HL-60 (cell line): ENCODE measurements around the gene AFAP1L2.

Experiments used
- DNase-seq, 2 experiments: peaks; one replicate each; pipeline ENCODE4 v3.0.0-alpha.2; 2010 to 2020; ENCODE audit warnings: low read depth in 1 of 2, low spot score in 1 of 2
- H3K27ac ChIP-seq: fragments of 250-450 bp; sonication (Bioruptor Pico); replicated peaks from 2 replicates; pipeline ENCODE4 v1.5.1; 2020; ENCODE audit warnings: mild to moderate bottlenecking, moderate library complexity
- H3K27me3 ChIP-seq: fragments of 250-450 bp; sonication (Bioruptor Pico); 2 replicates; pipeline ENCODE4 v1.5.1; 2021; ENCODE audit warnings: mild to moderate bottlenecking, moderate library complexity; ENCODE audit not compliant: insufficient read depth, poor library complexity, severe bottlenecking
- H3K4me3 ChIP-seq: replicated peaks from 2 replicates; pipeline ENCODE4 v1.5.1; 2011; ENCODE audit warnings: mild to moderate bottlenecking, control low read depth, low read length; ENCODE audit not compliant: insufficient read depth
- CTCF ChIP-seq: IDR thresholded peaks from one replicate; pipeline ENCODE4 v1.5.1; 2011; ENCODE audit warnings: low read length, control low read depth, inconsistent platforms; ENCODE audit not compliant: insufficient read depth
- GABPA ChIP-seq: IDR thresholded peaks from 2 replicates; pipeline ENCODE4 v1.6.1; 2012; ENCODE audit warnings: low read depth
- POLR2AphosphoS5 ChIP-seq: IDR thresholded peaks from 2 replicates; pipeline ENCODE4 v1.6.1; 2012; ENCODE audit warnings: low read depth
- REST ChIP-seq: IDR thresholded peaks from 2 replicates; pipeline ENCODE4 v1.6.1; 2012; ENCODE audit warnings: low read depth; ENCODE audit not compliant: insufficient replicate concordance
- SPI1 ChIP-seq: IDR thresholded peaks from 2 replicates; pipeline ENCODE4 v1.6.1; 2012; ENCODE audit warnings: low read depth, mild to moderate bottlenecking, borderline replicate concordance

The AFAP1L2 gene

GRCh38 chr10:114426476-114426875, 22.2 kb upstream of the AFAP1L2 start:
- Histone ChIP-seq H3K27me3 (peaks cover 2% of the 10 kb centered on the region), H3K4me3 (no peak overlapping the region), H3K27ac (no peak overlapping the region)
- no peak for DNase-seq
- TF ChIP-seq SPI1 (no peak), POLR2AphosphoS5 (no peak), CTCF (no peak), GABPA (no peak), REST (no peak)

GRCh38 chr10:114420811-114421485, 16.6 kb upstream of the AFAP1L2 start:
- no peak overlapping the region for H3K4me3 ChIP-seq
- no peak for TF ChIP-seq CTCF
- TF ChIP-seq SPI1, result no peak
- no peak for TF ChIP-seq POLR2AphosphoS5
- TF ChIP-seq REST, result no peak
- no peak for TF ChIP-seq GABPA
- no peak overlapping the region for H3K27ac ChIP-seq
- peaks cover 2% of the 10 kb centered on the region for H3K27me3 ChIP-seq
- DNase-seq, result no peak

- no peak for DNase-seq
- TF ChIP-seq POLR2AphosphoS5 (no peak), CTCF (no peak), SPI1 (no peak), GABPA (no peak), REST (no peak)
- Histone ChIP-seq H3K4me3 (no peak overlapping the region), H3K27ac (no peak overlapping the region), H3K27me3 (no peaks in the 10 kb centered on the region)
Observed at GRCh38 chr10:114418109-114418508, 13.8 kb upstream of the AFAP1L2 start.
